ENCODE results near the gene GAS7. TPM values are rescaled to one million over a fixed set of nuclear protein-coding genes. Genes with fewer than 3 reads are reported as not detected.

GAS7 gene
- total RNA-seq, 1 experiment from 2014 or later, result 6.0 TPM

GRCh38 chr17:10075919-10076318 lies 122.5 kb downstream of the GAS7 start:
- WGBS (ENCODE audit: extremely low coverage, insufficient read length, low lambda C conversion rate), result 94% methylated on average over 1 of the region's 5 CpGs
- Mint-ChIP-seq H3K4me1 (peaks cover 15% of the 10 kb centered on the region in 2 experiments), H3K36me3 (ENCODE audit: insufficient read depth in 1 of 3, low read depth in 3 of 3) (peaks cover 0 to 5% (median 0%) of the 10 kb centered on the region in 3 experiments; a peak in 2 of 7 replicates)

More at GRCh38 chr17:10075919-10076318, 122.5 kb downstream of the GAS7 start:
- Histone ChIP-seq H2AK5ac (ENCODE audit: insufficient read length, low read length) (no peak overlapping the region), H3K14ac (ENCODE audit: insufficient read depth, low read length) (no peak overlapping the region), H3K9ac (ENCODE audit: extremely low read depth, insufficient read length, low read length) (no peak overlapping the region), H3K4me2 (ENCODE audit: insufficient read depth, insufficient read length, low read length) (no peak overlapping the region), H3T11ph (ENCODE audit: low read length) (no peak overlapping the region), H3K79me2 (ENCODE audit: insufficient read depth, low read length) (no peaks in the 10 kb centered on the region), H2BK15ac (ENCODE audit: low read depth, low read length) (no peak overlapping the region), H3K4me1 (ENCODE audit: insufficient read depth, low read length) (no peaks in the 10 kb centered on the region), H3K79me1 (ENCODE audit: insufficient read depth, low read depth, low read length, poor library complexity, severe bottlenecking) (no peaks in the 10 kb centered on the region), H3K56ac (ENCODE audit: insufficient read length, low read depth, low read length) (no peak overlapping the region), H2BK5ac (ENCODE audit: insufficient read length, low read length) (no peak overlapping the region), H3K27ac (ENCODE audit: insufficient read length, low read depth, low read length) (no peak overlapping the region), H3K18ac (ENCODE audit: insufficient read length, low read depth, low read length) (no peak overlapping the region), H4K5ac (ENCODE audit: insufficient read length, low read depth, low read length) (no peak overlapping the region), H3K4ac (ENCODE audit: low read depth, low read length) (no peak overlapping the region), H2AFZ (ENCODE audit: low read length) (no peak overlapping the region), H3K27me3 (ENCODE audit: insufficient read depth, low read length) (no peaks in the 10 kb centered on the region), H4K20me1 (ENCODE audit: control insufficient read depth, insufficient read depth, insufficient read length) (no peaks in the 10 kb centered on the region), H2BK20ac (ENCODE audit: low read depth, low read length, poor library complexity, severe bottlenecking) (no peak overlapping the region), H4K8ac (replicated peaks; ENCODE audit: insufficient read length, low read depth, low read length) (no peak overlapping the region), H4K91ac (ENCODE audit: insufficient read length, low read depth, low read length) (no peak overlapping the region), H3K23ac (ENCODE audit: insufficient read length, low read depth, low read length) (no peak overlapping the region), H3K23me2 (ENCODE audit: insufficient read length, low read depth, low read length, poor library complexity, severe bottlenecking) (no peaks in the 10 kb centered on the region), H2BK12ac (ENCODE audit: insufficient read length, low read depth, low read length) (no peak overlapping the region), H3K9me3 (ENCODE audit: control insufficient read depth, low read depth, low read length) (no peaks in the 10 kb centered on the region), H2BK120ac (ENCODE audit: low read depth, low read length, poor library complexity, severe bottlenecking) (no peak overlapping the region)
- no peak overlapping the region for H3K4me3 Mint-ChIP-seq
- no peak for TF ChIP-seq CTCF (conservative IDR thresholded peaks at IDR 0.05)
- H3K27me3 Mint-ChIP-seq (ENCODE audit: low read depth), result peaks cover 1% of the 10 kb centered on the region; the same call in 1 of the 2 replicates
- no peak for DNase-seq
- peaks cover 0 to 6% of the 10 kb centered on the region in 2 experiments; a peak in 2 of 5 replicates for H3K9me3 Mint-ChIP-seq
- H3K27ac Mint-ChIP-seq, result no peak overlapping the region
